Measurements from ENCODE around the gene CD58.
"Not testable (repeated sequence)": the region's sequence is repeated elsewhere in the genome, so short reads cannot be mapped to it uniquely, and the experiment has no call there.

The CD58 gene

GRCh38 chr1:116593401-116593800 is 22.6 kb upstream of the CD58 start:
- not testable (repeated sequence) for DNase-seq (ENCODE audit: low spot score)

GRCh38 chr1:116591951-116592605 is 21.3 kb upstream of the CD58 start:
- DNase-seq (ENCODE audit: low spot score), result not testable (repeated sequence)

GRCh38 chr1:116591006-116591950 is 20.5 kb upstream of the CD58 start:
- not testable (repeated sequence) for DNase-seq (ENCODE audit: low spot score)

DNA sequence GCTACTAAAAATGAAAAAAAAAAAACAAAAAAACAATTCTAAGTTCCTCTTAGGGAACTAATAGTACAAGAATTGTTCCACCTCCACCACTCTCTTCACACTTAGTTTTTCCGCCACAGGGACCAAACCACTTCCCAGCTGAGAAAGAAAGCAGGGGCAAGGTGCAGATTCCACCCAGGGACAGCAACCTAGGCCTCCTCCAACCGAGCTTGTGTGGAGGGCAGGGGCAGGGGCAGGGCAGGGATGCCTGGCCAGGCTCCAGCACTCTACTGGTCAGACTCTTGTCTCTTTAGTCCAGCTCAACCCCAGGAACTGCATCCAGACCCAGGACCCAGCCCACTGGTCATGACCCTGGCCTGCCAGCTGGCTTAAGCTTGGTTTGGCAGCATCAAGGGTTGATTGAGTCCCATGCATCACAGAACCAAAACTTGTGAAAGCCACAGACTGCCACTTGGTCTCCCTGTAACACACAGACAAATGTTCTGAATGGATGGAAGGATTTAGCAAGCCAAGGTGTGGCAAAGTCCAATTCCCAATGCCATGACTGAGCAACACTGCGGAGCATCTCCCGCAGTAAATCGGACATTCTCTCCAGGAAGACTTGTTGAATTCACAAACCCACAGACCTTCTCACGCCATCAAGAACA is 19.7 kb upstream of the CD58 start:
- not testable (repeated sequence) for DNase-seq (ENCODE audit: low spot score)

DNA sequence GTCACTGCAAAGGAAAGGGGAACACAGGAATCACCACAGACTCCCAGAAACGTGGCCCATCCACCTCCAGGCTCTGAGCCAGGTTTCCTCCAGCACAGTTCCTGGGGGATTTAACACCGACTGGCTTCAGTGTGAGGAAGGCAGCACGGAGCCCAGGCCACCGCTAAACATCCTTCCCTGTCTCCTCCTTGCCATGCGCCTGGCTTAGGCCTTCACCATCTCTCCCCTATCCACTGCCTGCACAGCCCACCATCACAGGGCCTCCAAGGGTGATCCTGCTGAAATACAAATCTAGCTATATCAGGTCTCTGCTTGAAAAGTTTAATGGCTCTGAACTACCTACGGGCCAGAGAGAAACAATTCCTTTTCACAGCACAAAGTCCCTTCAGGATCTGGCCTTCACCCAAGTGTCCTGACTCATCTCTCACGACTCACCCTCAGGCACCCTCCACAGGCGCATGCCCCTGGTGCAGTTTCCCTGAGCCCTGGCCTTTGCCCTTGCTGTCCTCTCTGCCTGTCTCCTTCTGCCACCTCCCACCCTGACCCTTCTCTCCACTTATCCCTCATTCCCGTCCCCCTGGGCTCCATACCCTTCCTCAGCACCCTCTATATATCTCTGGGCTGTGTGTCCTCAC is 18.4 kb upstream of the CD58 start:
- not testable (repeated sequence) for DNase-seq (ENCODE audit: low spot score)

- DNase-seq (ENCODE audit: low spot score), result no peak
Observed at GRCh38 chr1:116587501-116588227, 16.8 kb upstream of the CD58 start.

DNA sequence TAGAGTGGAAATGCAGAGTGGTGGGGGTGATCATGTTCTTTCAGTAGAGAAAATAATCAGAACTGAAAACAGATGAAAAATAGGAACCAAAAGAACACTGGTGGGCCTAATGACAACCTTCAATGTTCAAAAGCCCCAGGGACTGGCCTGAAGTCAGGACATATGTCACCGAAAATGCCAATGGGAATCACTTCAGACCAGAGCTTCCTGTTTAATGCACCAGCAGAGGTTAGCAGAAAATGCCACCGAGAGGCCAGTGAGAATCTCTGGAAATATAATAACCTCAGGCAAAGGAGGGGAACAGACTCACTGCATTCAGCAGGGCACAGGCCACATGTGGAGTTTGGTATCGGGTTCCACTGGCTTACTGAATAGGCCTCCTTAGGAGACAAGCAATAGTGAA is 15.9 kb upstream of the CD58 start:
- DNase-seq (ENCODE audit: low spot score), result no peak

- DNase-seq (ENCODE audit: low spot score), result no peak
Observed at GRCh38 chr1:116585886-116586285, 15.1 kb upstream of the CD58 start.

- no peak for DNase-seq (ENCODE audit: low spot score)
Observed at GRCh38 chr1:116581323-116581885, 10.6 kb upstream of the CD58 start.

GRCh38 chr1:116580446-116581322 is 9.9 kb upstream of the CD58 start:
- no peak for DNase-seq (ENCODE audit: low spot score)

DNA sequence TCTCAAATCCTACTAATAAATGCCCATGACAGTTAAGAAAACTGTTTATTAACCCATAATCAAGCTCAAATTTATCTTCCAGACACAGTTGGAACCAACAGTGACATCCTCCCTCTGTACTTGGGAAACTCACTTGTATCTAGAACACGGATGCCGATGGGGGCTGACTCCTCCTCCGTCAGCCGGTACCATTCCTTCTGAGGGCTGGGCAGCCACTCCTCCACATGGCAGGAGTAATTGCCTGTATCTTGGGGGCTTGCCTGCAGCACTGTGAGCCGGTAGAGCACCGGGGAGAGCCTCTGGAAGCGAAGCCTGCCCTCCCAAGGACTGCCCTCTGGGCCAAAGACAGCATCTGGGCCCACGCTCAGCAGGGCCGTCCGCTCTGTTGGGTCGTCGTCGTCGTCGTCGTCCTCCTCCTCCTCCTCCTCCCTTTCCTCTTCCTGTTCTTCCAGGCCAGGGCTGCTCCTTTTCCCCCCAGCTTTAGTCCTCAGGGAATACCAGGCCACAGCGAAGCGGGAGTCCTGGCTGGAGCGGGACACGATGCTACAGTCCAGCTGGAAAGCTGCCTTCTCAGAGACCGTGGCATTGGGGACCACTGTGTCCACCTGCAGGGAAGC is 8.5 kb upstream of the CD58 start:
- DNase-seq (ENCODE audit: low spot score), result no peak

DNA sequence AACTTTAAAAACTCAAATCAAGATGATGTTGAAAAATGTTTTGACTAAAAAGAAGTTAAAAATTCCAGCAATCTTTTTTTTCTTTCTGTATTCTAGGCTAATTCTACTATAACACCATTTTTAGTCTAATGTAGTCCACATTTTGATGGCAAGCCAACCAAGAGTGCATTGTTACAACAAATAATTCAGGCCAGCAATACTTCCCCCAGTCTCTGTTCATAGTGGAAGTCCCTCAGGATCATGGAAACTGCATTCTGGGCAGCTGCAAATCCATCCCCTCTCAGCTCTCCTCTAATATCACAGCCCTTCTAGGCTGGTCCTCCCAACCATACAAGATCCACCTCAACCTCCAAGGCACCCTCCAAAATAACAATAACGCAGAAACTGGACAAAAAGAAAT is 7.8 kb upstream of the CD58 start:
- DNase-seq (ENCODE audit: low spot score), result no peak

DNA sequence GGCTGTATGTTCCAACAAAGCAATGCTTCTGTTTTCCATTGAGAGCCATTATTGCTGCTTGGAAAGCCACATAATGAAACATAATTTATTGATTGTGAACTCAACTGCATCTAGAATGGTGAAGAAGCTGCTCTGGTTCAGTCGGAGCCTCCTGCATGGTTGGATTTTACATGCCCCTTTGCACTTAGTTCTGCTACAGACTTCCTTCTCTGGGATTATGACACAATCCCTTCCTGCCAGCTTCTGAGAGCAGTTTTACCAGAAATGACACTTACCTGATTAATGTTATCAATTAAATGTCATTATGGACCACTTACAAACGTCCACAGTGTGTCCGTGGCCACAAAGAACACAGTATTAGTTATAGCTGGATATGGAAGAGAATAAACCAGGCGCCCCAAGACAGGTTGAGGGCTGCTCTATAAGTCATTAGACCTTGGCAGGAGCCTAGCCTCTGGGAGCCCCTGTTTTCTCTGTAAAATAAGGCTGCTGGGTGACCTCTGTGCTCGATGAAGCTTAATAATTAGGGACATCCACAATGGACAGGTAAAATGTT is 7.0 kb upstream of the CD58 start:
- DNase-seq (ENCODE audit: low spot score), result no peak

DNA sequence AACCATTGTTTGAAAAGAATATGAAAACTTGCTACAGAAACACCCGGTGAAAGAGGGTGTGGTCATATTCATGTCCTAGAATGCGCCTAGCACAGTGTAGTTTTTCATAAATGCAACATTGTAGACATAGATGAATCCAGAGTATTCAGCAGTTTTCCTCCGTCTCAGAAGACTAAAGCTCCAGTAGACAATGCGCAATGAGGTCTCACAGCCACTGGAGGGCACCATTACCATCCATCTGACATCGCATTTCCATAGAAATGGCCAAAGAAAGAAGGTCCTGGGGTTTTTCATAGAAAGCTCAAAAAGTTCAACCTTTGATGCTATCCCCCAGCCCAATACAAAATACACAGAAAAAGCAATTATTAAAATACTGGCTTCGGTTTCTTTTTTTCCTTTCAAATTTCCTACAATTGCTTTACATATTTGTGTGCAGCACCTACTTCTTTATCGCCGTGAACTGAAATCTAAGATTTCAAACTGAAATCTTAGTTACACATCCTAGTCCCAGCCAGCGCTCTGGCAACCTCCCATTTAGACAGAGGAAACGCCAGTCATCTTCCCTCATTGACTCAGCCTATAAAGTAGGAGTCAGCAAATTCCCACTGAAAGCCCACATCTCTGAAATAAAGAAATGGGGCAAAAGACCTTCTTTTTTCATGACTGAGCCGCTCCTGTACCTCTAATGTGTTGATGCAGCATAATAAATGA is 3.9 kb upstream of the CD58 start:
- peak; percentile 68 for DNase-seq (ENCODE audit: low spot score)

DNA sequence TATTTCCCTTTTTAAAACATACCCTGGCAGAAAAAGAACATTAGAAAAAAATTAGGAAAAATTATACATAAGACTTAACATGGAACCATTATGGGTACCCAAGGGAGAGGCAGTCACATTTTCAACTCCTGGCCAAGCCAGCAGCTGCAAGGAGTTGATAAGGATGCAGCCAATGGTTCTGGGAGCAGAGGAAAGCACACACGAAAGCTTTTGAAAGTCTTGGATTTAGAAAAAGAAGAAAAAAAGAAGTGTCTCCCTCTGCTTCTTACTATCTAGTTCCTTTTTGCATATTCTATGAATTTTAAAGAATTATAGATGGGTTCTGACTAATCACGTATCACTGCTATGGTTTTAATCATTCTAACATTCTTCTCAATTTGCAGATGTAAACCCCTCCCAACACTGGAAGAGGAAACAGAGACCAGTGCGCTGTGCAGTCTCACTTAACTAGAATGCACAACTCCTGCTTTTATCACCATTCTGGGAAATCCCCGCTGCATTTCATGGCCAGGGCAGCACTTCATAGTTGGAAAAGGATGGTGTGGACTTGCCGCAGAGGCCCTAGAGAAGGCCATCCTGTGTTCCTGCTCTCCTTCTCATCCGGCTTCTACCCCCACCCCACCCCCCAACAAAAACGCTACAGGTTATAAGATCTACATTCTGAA is 2.7 kb upstream of the CD58 start:
- no peak for DNase-seq (ENCODE audit: low spot score)

DNA sequence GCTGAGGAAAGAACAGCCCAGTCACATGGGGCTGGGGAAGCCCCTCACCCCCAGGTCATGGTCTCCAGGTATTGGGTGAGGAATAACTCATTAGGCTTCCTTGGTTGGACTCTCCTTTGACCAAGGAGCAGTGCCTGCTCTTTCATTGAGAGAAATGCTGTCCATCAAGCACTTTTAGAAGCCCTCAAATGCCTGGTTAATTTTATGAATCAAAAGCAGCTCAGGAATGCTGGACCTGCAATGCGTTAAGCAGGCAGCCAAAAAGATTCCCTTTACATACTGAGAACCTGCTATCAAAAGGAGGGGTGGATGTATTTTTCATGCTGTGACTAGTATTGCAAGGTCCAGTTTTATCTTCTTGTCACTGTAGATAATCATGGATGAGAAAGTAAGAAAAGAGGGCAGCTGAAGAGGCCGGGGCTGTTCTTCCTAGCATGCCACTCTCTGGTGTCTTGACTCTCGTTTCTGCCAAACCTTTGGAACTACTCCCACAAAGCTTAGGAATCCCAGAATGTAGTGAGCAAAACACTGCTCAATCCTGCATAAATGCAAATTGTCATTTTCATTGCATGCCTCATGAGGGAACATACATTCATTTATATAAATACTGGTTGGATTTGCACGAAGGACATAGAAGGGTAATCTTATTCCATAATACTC is 2.1 kb upstream of the CD58 start:
- no peak for DNase-seq (ENCODE audit: low spot score)

DNA sequence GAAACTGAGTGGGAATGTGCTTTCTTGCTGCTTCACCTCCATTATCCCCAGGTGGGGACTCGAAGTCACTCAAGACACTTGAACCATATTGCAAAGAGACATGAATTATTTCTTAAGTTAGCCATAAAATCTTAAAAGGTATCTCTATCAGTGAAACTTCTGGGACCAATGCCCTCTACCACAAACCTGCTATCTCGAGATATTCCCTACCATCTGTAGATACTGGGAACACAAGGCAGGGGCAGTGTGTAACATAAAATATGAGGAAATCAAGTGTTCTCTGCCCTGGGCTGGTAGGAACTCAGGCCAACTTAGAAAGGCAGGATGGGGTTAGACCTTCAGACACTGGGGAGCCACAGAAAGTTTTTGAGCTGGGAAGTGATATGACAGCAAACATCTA is 1.3 kb upstream of the CD58 start:
- DNase-seq (ENCODE audit: low spot score), result no peak

Measured in cerebellar cortex (tissue), 1 donor.